Gastroesophageal sphincter (tissue), 4 donors: ENCODE data around the gene HPCAL1. TPM values are rescaled to one million over a fixed set of nuclear protein-coding genes. Genes with fewer than 3 reads are reported as not detected.

Experiments used
- ATAC-seq: fragments of 150-250 bp; one replicate; pipeline ENCODE4 v1.9.1; 2016; ENCODE audit warnings: mild to moderate bottlenecking, moderate library complexity
- H3K27ac ChIP-seq, 4 donors: fragments of 200-600 bp; sonication (generic) in 3 of 4; 1 replicate in 3 of 4; 2 replicates in 1 of 4; pipeline ENCODE4 v1.5.1; 2016 to 2019
- H3K27me3 ChIP-seq: fragments of 200-600 bp; sonication (generic); one replicate; pipeline ENCODE4 v1.5.1; 2019
- H3K36me3 ChIP-seq, 2 donors: fragments of 200-600 bp; sonication (generic); one replicate each; pipeline ENCODE4 v1.5.1; 2019; ENCODE audit warnings: control low read depth in 1 of 2
- H3K4me1 ChIP-seq, 3 donors: fragments of 200-600 bp; sonication (generic); 1 replicate in 2 of 3; 2 replicates in 1 of 3; pipeline ENCODE4 v1.5.1; 2016 to 2019; ENCODE audit warnings: control low read depth in 2 of 3
- H3K4me3 ChIP-seq, 2 donors: fragments of 200-600 bp; sonication (generic); one replicate each; pipeline ENCODE4 v1.5.1; 2019; ENCODE audit warnings: mild to moderate bottlenecking in 1 of 2, moderate library complexity in 1 of 2
- H3K9me3 ChIP-seq, 3 donors: fragments of 200-600 bp; sonication (generic); one replicate each; pipeline ENCODE4 v1.5.1; 2017 to 2019; ENCODE audit warnings: control low read depth in 2 of 3
- EP300 ChIP-seq: sonication (generic); formaldehyde crosslinking; IDR thresholded peaks from one replicate; pipeline ENCODE4 v1.6.1; 2017; ENCODE audit warnings: antibody characterized with exemption, mild to moderate bottlenecking
- POLR2A ChIP-seq, 2 donors: fragments of 450-650 bp; IDR thresholded peaks; one replicate each; pipeline ENCODE4 v1.6.1; 2017; ENCODE audit warnings: antibody characterized with exemption in 2 of 2, mild to moderate bottlenecking in 2 of 2, moderate library complexity in 1 of 2
- POLR2AphosphoS5 ChIP-seq: sonication (generic); formaldehyde crosslinking; IDR thresholded peaks from one replicate; pipeline ENCODE4 v1.6.1; 2017; ENCODE audit warnings: antibody characterized with exemption
- WGBS, 2 donors: methylation state at CpG; one replicate each; pipeline ENCODE4 v1.1.5; 2018; ENCODE audit warnings: low coverage in 1 of 2; 5-methylcytosine and 5-hydroxymethylcytosine counted together
- total RNA-seq, 4 donors: library from RNA; depleted of rRNA; stranded (reverse); fragments of >200 nt; gene quantifications; one replicate each; pipeline ENCODE4 v1.1.0, GENCODE V29; 2016
- TF ChIP-seq, protein P1 (sequence below), 4 experiments: fragments of 200-600 bp in 2 of 4; fragments of 450-650 bp in 2 of 4; sonication (generic) in 1 of 4; IDR thresholded peaks; one replicate each; pipeline ENCODE4 v1.5.1; 2017 to 2019; ENCODE audit warnings: antibody characterized with exemption in 4 of 4, mild to moderate bottlenecking in 2 of 4, moderate library complexity in 2 of 4

HPCAL1 gene
- total RNA-seq, 4 donors from 2014 or later, result 17.0 to 42.1 (median 29.8) TPM

GRCh38 chr2:10357193-10358169 is 54.8 kb downstream of the HPCAL1 start:
- ATAC-seq, result no peak
- TF ChIP-seq, protein P1, sequence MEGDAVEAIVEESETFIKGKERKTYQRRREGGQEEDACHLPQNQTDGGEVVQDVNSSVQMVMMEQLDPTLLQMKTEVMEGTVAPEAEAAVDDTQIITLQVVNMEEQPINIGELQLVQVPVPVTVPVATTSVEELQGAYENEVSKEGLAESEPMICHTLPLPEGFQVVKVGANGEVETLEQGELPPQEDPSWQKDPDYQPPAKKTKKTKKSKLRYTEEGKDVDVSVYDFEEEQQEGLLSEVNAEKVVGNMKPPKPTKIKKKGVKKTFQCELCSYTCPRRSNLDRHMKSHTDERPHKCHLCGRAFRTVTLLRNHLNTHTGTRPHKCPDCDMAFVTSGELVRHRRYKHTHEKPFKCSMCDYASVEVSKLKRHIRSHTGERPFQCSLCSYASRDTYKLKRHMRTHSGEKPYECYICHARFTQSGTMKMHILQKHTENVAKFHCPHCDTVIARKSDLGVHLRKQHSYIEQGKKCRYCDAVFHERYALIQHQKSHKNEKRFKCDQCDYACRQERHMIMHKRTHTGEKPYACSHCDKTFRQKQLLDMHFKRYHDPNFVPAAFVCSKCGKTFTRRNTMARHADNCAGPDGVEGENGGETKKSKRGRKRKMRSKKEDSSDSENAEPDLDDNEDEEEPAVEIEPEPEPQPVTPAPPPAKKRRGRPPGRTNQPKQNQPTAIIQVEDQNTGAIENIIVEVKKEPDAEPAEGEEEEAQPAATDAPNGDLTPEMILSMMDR (IDR thresholded peaks at IDR 0.05), result no peak
- Histone ChIP-seq H3K36me3 (peaks cover 0 to 29% of the 10 kb centered on the region in 2 donors), H3K9me3 (no peaks in the 10 kb centered on the region), H3K4me3 (no peak overlapping the region), H3K27me3 (no peaks in the 10 kb centered on the region), H3K4me1 (no peaks in the 10 kb centered on the region), H3K27ac (no peak overlapping the region)
- 81 to 90% methylated on average over 6 to 17 of the region's 24 CpGs for WGBS, 2 donors

- H3K4me1 ChIP-seq, result no peaks in the 10 kb centered on the region
Observed at GRCh38 chr2:10359246-10359645, 56.5 kb downstream of the HPCAL1 start.

DNA sequence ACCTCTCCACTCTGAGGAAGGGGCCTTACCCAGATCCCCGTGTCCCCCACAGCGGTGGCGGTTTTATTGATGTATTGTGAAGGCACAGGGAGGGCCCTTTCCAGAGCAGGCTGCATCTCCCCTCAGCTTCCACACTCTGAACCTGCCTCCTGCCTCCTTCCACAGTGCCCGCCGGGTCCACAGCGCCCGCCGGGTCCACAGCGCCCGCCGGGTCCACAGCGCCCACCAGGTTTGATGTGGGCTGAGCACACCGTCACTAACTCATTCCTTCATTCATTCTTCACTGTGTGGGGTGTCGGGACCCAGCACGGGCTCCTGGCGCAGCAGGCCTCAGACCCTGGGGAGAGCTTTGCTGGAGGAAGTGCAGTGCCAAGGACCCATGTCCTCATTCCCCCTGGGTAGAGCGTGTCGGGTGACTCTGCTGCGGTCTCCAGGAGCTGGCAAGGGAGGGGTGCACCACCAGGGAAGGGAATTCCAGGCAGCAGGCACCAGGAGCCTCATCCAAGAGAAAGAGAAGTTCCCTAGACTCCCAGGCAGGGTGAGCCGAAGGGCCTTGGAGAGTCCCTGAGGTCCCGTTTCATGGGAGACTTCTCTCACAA is 57.1 kb downstream of the HPCAL1 start:
- WGBS, 2 donors, result 0 to 83% methylated on average over 1 of the region's 21 CpGs
- Histone ChIP-seq H3K4me3 (no peak overlapping the region), H3K27me3 (no peaks in the 10 kb centered on the region), H3K4me1 (no peaks in the 10 kb centered on the region), H3K27ac (no peak overlapping the region), H3K9me3 (no peaks in the 10 kb centered on the region), H3K36me3 (peaks cover 0 to 21% of the 10 kb centered on the region in 2 donors)
- ATAC-seq, result no peak
- TF ChIP-seq, protein P1 (IDR thresholded peaks at IDR 0.05), result no peak

More at GRCh38 chr2:10359246-10359645, 56.5 kb downstream of the HPCAL1 start:
- Histone ChIP-seq H3K36me3 (peaks cover 0 to 27% of the 10 kb centered on the region in 2 donors), H3K9me3 (no peaks in the 10 kb centered on the region), H3K27ac (no peak overlapping the region), H3K4me3 (no peak overlapping the region), H3K27me3 (no peaks in the 10 kb centered on the region)
- no peak for TF ChIP-seq POLR2A (IDR thresholded peaks at IDR 0.05)
- no peak for TF ChIP-seq EP300
- TF ChIP-seq, protein P1 (IDR thresholded peaks at IDR 0.05), result no peak
- no peak for TF ChIP-seq POLR2AphosphoS5
- ATAC-seq, result no peak
- WGBS, 2 donors, result 100% methylated on average over 3 of the region's 8 CpGs; no CpG with 5 or more reads in 1 of the 2 donors

- Histone ChIP-seq H3K9me3 (no peaks in the 10 kb centered on the region), H3K36me3 (peaks cover 0 to 21% of the 10 kb centered on the region in 2 donors), H3K4me1 (no peaks in the 10 kb centered on the region), H3K27me3 (no peaks in the 10 kb centered on the region), H3K4me3 (no peak overlapping the region), H3K27ac (no peak overlapping the region)
- ATAC-seq, result no peak
- TF ChIP-seq EP300, result no peak
- TF ChIP-seq POLR2AphosphoS5, result no peak
- TF ChIP-seq, protein P1 (IDR thresholded peaks at IDR 0.05), result no peak
- 97% methylated on average over 6 to 8 of the region's 8 CpGs for WGBS, 2 donors
Observed at GRCh38 chr2:10360460-10360849, 57.8 kb downstream of the HPCAL1 start.
